Dedifferentiated amniotic fluid mesenchymal stem cell (primary cell): ENCODE data around the gene ZNF580.

Source experiments
- DNase-seq: peaks from one replicate; pipeline ENCODE4 v3.0.0-alpha.2; 2016; ENCODE audit errors: extremely low spot score

The ZNF580 gene

GRCh38 chr19:55605637-55606470, 34.9 kb upstream of the ZNF580 start, which contains the start of gene ZNF865:
Gene ZNF865 (plus strand): TSS chr19:55605647. CDS start chr19:55613619, 7,972 bp downstream.
- peak; percentile 85 for DNase-seq

GRCh38 chr19:55606471-55606787, 34.4 kb upstream of the ZNF580 start:
- DNase-seq = no peak

GRCh38 chr19:55606817-55607216, 34.0 kb upstream of the ZNF580 start:
- no peak for DNase-seq

GRCh38 chr19:55609326-55609725, 31.5 kb upstream of the ZNF580 start:
- DNase-seq = no peak

GRCh38 chr19:55611300-55611982, 29.4 kb upstream of the ZNF580 start:
- no peak for DNase-seq

GRCh38 chr19:55611983-55612645, 28.7 kb upstream of the ZNF580 start:
- DNase-seq = no peak

GRCh38 chr19:55613396-55613795, 27.4 kb upstream of the ZNF580 start:
- DNase-seq = no peak

GRCh38 chr19:55613930-55614710, 26.7 kb upstream of the ZNF580 start:
- no peak for DNase-seq

- DNase-seq = no peak
Observed at GRCh38 chr19:55614711-55615542, 25.9 kb upstream of the ZNF580 start.

- DNase-seq = no peak
Observed at GRCh38 chr19:55615543-55616394, 25.0 kb upstream of the ZNF580 start.

- DNase-seq = no peak
Observed at GRCh38 chr19:55616395-55616875, 24.4 kb upstream of the ZNF580 start.

GRCh38 chr19:55617426-55617825, 23.4 kb upstream of the ZNF580 start:
- DNase-seq = no peak

- DNase-seq = no peak
Observed at GRCh38 chr19:55618426-55618825, 22.4 kb upstream of the ZNF580 start.

GRCh38 chr19:55619286-55619685, 21.5 kb upstream of the ZNF580 start:
- DNase-seq = no peak

GRCh38 chr19:55620410-55621204, 20.2 kb upstream of the ZNF580 start:
- DNase-seq = no peak

- no peak for DNase-seq
Observed at GRCh38 chr19:55621205-55621672, 19.6 kb upstream of the ZNF580 start.

GRCh38 chr19:55621673-55622231, 19.1 kb upstream of the ZNF580 start:
- DNase-seq = no peak

- DNase-seq = no peak
Observed at GRCh38 chr19:55622242-55622969, 18.4 kb upstream of the ZNF580 start.
